Mucosa of gallbladder (tissue), 1 donor: ENCODE results near the gene CARD19. TPM values are rescaled to one million over a fixed set of nuclear protein-coding genes. Genes with fewer than 3 reads are reported as not detected.
"Not testable (repeated sequence)": the region's sequence is repeated elsewhere in the genome, so short reads cannot be mapped to it uniquely, and the experiment has no call there.

Experiments used
- DNase-seq: peaks from one replicate; pipeline ENCODE4 v3.0.0-alpha.2; 2020; ENCODE audit warnings: low spot score
- total RNA-seq: library from RNA; stranded (reverse); gene quantifications from one replicate; pipeline ENCODE4 v1.2.1, GENCODE V29; 2021
- donor health status: DM: no; HTN: no; CAD: no.

CARD19 gene
- total RNA-seq, 1 donor from 2014 or later, result 45.2 TPM

DNA sequence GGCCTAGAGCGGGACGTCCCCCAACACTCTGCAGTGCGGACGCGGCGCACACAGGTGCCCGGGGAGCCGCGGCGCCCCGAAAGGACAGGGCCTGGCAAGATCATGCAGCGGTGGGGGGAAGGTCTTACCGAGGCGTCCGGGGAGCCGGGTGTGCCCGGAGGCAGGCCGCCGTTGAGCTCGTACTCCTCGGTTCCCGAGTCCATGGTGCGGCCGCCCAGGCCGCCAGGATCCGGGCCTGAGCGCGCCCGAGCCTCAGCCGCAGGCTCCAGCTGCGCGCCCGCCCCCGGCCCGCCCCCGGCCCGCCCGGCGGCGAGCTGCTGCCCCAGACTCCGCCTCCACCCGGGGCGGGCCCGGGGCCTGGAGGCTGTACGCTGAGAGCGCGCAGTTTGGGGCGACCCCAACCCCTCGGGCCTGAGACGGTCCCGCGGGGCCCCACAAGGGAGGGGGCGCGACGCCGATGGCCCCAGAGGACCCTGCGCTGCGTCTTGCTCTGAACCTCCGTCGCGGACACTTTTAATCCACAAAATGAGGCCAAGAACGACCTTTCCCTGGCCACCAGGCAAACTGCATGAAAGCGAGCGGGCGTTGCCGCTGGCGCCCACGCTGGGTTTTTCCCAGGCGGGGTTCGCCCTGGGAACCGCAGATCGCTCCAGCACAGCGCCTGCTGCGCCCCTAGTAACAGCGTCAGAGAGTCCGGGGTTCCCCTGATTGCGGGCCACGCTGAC is 38.2 kb downstream of the CARD19 start, which contains the start of gene NINJ1:
Gene NINJ1, minus strand, starts transcription at position 237 of the 725 bp plus-strand sequence. Its CDS starts 34 bp downstream, at position 203.
- peak; percentile 64 for DNase-seq

DNA sequence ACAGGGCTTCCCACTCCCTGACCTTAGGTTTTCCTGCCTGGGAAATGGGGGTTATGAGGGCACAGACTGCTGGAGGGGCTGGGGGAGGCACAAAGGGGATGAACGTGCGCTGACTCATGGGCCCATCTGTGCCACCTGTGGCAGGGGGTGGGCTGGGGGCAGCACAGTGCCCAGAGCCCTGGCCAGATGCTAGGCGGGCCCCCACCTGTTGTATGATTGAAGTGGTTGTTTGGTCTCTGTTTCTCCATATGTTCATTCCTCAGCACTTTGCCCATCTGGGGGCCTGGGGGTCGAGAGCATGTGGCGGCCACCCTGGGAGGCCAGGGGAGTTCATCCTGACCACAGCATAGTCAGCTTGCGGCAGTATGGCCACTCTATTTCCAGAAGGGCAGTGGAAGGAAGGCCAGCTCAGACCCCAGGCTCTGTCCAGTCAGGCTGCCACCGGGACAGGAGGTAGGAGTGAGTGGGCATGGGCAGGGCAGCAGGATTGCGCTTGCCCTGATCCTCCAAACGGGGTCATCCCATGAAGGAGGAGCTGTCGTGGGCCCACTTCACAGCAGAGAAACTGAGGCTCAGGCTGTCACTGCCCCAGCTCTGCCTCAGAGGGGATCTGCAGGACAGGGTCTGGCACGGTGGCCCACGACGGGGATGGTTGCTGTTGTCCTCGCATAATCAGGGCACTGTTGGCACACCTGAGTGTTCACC is 38.9 kb downstream of the CARD19 start:
- no peak for DNase-seq

DNA sequence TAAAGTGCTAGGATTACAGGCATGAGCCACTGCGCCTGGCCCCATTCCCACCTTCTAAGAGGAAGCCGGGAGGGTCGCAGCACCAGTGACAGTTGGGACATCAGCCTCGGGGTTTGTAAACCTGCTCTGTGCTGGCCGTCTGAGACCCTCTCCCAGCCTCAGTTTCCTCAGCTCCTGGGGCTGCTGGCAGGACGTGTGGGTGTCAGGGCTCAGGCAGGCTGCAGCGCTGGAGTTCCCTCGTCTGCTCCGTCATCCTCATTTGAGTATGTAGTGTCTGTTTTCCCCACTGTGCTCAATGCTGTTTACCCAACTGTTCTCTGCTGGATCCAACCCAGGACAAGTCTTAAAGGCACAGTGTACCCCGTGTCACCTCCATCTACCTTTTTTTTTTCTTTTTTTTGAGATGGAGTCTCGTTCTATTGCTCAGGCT is 40.0 kb downstream of the CARD19 start:
- DNase-seq, result no peak

DNA sequence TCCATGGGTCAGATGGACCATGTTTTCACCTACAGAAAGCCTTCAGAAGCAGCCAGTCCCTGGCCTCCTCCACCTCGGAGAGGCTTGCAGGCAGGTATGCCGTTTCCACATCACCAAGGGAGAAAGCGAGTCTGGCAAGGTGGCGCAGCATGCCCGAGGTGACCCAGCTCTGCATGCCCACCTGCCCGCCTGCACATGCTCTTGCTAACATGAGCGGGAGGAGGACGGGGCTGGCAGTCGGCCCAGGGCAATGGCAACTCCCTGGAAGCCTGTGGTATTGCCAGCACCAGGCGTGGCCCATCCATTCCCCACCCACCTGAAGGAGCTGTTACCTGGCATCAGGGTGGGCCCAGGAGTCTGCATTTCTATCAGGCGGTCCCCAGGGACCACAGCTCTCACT is 41.3 kb downstream of the CARD19 start:
- no peak for DNase-seq

DNA sequence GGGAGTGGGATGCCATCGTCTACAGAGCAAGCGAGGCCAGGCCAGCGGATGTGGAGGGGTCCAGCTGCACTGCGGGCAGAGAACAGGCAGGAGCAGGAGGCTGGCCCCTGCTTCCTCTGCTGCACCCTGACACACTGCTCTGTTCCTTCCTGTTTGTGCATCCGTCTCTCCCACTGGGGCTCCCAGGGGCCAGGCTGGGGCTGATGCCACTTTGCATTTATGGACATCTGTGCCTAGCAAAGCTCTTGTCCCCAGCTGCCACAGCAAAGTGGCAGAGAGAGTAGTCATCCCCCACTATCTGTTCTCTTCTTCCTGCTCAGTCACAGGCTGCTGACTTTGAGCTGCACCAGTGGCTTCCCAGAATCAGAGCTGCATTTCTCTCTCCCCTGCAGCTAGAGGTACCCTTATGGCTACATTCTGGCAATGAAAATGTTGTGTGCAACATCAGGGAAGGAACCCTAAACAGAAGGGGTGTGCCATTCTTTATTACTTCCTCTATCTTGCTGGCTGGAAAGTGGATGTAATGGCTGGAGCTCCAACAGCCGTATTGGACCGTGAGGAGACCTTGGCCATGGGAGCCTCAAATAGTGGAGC is 42.3 kb downstream of the CARD19 start:
- no peak for DNase-seq

DNA sequence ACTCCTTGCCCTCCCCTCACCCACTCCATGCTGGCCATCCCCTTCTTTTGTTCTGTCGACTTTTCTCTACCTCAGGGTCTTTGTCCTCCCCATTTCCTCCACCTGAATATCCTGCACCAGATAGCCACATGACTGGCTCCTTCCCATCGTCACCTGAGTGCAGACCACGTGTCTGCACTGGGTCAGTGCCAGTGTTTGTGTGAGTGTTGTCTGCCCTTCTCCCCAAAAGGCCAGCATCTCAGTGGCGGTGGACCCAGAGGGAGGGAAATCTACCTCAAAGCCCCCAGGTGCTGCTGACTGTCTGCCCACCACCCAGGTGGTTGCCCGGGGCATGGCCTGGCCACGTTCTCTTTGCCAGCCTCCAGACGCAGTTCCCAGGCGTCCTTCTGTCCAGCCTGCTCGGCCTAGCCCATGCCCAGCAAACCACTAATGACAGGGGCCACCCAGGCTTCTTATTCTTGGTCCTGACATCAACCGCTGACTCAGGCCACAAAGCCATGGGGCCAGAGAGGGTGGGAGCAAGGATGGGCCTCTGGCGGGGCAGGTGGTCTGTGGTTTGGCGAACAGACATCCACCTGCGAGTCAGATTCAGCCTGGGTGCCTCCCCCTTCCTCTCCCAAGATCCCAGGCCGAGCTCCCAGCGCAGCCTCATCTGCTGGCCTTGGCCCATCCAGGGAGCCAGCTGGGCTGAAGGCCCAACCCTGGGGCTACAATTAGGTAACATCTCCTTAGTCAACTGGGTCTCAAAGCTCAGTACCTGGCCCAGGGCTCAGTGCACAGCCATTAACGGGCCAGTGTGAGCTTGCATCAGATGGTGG is 43.6 kb downstream of the CARD19 start:
- no peak for DNase-seq

DNA sequence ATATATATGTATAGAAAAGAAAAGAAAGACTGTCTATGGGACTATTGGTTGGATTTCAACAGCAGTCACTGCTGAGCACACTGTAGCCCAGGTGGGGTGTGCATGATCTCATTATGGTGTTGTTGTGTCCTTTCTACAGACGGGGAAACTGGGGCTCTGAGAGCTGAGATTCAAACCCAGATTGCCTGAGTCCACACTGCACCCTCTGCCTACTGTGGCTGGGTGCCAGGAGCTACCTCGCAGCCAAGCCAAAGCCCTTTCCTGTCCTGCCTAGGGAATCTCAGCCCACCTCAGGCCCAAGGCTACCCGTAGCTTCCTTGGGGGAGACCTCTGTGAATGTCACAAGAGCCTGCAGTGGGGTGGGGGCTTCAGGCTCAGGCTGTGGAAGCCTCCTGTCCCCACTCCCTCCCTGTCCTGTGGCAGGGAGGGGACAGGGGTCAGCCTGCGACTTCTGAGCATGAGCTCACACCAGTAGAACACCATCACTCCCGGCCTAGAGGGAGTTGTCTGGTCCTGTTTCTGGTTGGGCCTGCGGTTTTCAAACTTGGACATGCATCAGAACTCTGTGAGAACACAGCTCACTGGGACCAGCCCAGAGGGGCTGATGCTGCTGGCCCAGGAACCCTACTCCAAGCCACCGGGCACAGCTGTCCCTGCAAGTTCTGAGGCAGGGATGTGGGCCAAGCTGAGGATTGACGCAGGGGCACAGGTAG is 45.9 kb downstream of the CARD19 start:
- no peak for DNase-seq

DNA sequence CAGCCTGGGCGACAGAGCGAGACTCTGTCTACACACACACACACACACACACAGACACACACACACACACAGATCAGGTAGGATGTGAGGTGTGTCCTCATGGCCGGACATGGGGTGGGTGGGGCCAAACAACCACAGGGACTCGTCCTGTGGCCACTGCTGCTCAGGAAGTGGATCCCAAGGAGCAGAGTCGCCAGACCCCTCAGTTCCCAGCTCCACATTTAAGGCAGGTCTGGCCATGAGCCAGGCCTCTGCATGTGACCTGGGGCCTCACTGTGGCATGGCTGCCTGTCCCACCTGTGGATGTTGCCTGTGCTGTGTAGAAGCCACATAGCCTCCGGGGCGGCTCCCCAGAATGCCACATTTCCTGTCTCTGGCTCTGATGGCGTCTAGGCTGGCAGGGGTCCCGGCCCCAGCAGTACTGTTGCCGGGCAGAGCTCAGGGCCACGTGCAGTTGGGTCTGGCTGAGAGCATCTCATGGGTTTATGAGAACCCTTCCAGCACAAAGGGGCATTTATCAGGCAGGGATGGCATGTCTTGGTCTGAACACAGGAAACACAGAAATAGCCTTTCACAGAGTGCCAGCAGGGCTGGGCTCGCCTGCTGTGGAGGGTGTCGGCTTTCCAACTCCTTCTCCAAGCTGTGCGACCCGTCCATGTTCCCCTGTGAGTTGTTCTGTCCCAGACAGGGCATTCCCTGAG is 48.0 kb downstream of the CARD19 start:
- DNase-seq, result no peak

DNA sequence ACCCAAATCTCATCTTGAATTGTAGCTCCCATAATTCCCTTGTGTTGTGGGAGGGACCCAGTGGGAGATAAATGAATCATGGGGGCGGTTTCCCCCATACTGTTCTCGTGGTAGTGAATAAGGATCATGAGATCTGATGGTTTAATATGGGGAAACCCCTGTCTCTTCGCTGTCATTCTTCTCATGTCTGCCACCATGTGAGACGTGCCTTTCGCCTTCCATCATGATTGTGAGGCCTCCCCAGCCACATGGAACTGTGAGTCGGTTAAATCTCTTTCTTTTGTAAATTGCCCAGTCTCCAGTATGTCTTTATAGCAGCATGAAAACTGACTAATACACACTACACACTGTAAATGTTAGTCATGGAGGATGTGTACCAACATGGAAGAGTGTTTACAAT is 50.7 kb downstream of the CARD19 start:
- not testable (repeated sequence) for DNase-seq

DNA sequence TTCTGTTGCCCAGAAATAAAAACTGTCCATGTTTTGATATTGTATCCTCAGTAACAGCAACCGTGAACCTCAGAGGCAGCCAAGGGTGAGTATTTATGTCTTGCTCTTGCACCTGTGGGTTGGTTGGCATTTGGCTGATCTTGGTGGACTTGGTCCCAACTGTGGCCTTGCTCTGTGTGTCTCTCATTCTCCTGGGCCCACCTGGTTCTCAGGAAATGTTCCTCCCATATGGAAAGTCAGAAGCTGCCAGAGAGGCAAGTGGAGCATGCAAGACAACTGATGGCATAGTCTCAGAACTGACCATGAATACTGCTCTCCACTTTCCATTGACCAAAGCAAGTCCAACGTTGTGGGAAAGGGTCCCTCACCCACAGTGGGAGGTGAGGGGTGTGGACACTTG is 51.6 kb downstream of the CARD19 start:
- DNase-seq, result no peak

DNA sequence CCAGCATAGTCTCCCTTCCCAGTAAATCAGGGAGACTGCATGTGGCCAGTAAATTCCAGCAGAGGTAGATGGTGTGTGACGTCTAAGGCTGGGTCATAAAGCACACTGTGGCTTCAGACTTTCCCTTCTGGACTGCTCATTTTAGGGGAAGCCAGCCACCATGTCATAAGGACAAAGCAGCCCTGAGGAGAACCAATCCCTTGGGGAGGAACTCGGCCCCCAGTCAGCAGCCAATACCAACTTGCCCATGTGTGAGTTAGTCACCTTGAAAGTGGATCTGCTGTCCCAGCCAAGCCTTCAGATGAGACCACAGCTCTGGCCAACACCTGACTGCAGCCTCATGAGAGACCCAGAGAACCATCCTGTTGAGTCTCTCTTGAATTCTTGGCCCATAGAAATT is 52.7 kb downstream of the CARD19 start:
- no peak for DNase-seq

DNA sequence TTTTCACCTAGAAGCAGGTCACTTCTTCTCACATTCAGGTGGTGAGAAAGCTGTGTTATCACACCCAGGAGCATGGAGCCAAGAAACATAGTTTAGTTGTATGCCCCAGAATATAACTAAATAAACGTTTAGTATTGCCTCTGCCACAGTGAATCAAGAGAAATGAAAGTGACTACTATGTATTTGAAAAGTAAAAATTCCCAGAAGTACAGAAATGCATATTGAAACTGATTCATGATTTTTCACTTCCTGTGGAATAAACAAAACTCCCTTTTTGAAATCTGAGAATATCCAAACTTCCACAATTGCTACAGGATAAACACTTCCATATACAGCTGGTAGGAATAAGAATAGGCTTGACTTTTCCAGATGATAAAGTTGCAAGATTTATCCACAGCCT is 53.3 kb downstream of the CARD19 start:
- DNase-seq, result no peak

DNA sequence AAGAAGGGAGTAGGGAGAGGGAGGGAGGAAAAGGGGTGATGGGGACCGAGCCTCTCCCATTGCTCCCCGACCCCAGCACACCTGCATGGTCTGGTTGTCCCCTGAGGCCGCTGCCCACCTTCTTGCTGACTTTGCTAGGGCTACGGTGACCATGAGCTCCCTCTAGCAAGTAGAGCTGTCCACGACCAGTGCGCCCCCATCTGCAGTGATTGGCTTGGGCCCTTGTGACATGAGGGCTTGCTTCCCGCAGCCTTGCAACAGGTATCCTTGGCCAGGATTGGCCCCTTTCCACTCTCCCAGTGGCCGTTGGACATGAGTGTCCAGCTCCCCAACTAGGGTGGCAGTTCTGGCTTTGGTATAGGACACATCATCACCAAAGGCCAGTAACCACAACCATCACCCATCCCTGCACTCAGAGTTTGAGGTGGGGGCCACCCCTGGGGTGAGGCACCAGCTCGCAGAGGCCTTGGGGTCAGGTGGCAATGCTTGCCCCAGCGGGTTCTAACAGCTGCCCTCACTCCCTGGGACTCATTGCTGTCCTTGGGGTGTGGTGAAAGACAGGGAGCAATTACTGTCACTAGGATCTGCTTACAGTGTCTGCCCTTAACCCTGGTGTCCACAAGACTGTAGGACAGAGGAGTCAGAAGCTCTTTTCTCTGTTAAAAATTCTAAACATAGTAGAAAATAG is 55.2 kb downstream of the CARD19 start:
- no peak for DNase-seq

DNA sequence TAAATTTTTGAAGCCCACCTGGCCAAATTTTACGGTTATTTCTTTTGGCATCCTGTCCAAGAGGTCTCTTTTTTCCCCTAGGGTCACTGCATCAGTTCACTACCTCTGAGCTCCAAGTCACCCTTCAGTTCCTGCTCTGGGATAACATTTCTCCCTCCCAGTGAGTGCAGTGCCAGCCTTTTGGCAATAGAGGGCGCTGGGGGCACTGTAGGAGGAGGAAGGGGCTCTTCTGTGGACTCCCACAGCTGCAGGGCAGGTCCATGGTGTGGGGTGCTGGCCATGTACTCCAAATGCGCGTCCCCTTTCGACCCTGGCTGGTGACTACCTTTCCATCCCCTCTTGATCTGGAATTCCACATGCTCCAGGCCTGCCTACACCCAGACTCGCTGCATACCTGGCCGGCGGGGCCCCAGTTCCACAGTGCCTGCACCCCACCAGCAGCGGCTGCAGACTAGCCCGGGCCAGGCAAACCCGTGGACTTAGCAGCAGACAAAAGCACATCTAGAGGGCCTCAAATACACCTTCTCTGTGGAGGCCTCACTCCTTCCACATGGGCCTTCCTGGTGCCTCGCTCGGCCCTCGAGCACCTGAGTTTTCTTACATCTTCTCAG is 58.4 kb downstream of the CARD19 start:
- DNase-seq, result no peak

DNA sequence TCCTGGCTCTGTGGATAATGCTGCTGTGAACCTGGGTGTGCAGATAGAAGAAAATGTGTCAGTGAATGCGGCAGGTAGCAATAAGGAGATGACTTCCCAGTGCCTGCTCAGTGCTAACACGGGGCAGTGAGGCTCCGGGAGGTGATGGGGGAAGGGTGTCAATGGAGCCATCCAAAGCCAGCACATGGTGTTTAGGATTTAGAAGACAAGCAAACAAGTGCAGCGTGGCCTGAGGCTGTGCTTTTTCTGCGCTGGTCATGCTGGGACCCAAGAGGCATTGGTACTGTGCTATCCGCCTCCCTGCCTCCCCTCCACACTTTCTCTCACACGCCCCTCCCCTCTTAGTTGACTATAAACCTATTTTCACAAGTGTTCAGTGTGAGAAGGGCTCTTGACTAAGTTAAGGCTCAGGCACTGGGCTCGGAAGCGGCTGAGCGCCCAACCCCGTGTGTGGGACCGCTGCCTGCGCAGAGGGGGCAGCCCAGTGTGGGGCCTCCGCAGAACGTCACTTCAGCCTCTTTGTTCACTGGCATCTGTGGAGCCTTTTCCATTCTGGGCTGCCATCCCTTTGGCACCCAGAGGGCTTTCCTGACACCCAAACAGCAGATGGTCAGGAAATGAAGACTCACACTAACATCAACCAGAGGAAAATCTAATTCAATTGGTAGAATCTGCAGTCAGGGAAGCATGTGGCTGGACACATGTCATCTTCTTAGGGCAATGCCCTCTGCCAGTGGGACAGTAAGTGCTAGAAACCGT is 59.9 kb downstream of the CARD19 start:
- DNase-seq, result no peak

DNA sequence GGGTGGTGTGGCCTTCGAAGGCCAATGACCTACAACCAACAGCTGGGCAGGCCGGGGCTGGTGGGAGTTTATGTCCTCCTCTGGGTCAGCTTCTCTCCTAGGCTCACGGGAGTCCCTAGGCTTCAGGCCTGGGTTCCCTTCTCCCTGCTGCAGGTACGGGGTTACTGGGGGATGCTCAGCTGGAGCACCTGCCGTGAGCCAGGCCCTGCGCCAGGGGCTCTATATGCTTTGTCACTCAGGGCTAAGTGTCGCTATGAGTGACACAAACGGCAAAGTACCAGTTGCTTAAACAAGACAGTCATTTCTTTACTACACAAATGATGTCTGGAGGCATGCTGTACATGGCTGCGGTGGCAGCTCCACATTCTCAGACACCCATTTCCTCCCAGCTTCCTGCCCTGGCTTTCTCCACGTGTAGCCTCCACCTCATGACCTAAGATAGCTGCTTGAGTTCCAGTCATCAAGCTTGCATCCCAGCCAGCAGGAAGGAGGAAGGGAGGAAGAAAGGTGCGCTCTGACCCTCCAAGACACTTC is 60.5 kb downstream of the CARD19 start:
- no peak for DNase-seq

DNA sequence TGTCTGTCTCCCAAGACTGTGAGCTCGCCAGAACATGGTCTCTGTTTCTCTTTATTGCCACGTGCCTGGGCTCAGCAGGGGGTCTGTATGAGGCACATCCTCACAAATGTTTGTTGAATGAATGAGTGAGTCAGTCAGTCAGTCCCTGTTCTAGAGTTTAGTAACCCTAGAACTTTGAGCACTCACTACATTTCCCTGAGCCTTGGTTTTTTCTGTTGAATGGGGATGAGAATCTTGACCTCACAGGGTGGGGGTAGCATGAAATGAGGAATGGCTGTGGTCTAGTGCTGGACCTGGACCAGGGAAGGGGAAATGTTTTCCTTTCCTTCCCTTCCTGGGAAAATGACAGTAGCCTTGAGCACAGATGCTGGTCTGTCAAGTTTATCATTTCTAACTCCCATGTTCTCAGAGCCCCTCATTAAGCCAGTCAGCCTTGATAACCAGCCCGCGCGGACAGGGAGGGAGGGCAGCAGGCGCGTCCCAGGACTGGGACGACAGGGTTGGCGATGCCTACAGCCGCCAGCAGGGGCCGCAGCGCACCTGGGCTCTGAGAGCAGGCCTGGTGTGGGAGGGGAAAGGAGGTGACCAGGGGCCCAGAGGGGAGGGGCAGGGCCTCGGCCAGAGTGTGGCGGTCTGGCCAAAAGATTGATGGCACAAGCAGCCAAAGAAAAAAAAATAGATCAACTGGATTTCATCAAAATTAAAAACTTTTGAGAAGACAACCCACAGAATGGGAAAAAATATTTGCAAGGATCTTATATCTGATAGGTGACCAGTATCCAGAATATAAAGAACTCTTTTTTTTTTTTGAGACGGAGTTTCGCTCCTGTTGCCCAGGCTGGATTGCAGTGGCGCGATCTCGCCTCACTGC is 63.8 kb downstream of the CARD19 start:
- DNase-seq, result peak; percentile 80
